Naive thymus-derived CD4-positive, alpha-beta T cell (primary cell): ENCODE data around the gene HTR3D. TPM values are rescaled to one million over a fixed set of nuclear protein-coding genes. Genes with fewer than 3 reads are reported as not detected.

Experiments
- ATAC-seq: fragments of 150-1000 bp; cut with Tn5 transposase; 2 replicates; pipeline ENCODE4 v1.10.0; 2021; ENCODE audit warnings: mild to moderate bottlenecking, moderate library complexity
- CTCF ChIA-PET: fragments of 350-600 bp; sonication (Branson Sonifier 250); formaldehyde crosslinking; loops from one replicate; lab custom pipeline; 2021; ENCODE audit warnings: antibody characterized with exemption; lab: Charles Lee
- POLR2A ChIA-PET: fragments of 350-600 bp; sonication (Branson Sonifier 250); formaldehyde crosslinking; loops from one replicate; lab custom pipeline; 2021; ENCODE audit warnings: antibody characterized with exemption, inconsistent platforms; lab: Charles Lee
- DNase-seq, 9 donors: peaks; one replicate each; pipeline versions ENCODE4 v3.0.0 to v3.0.0-alpha.2; 2020 to 2022; ENCODE audit warnings: mixed read lengths in 1 of 9
- H3K27ac ChIP-seq: one replicate; pipeline ENCODE4 v1.7.0; 2013; ENCODE audit warnings: mild to moderate bottlenecking, low read depth, low read length, moderate library complexity
- H3K27me3 ChIP-seq, 2 donors: one replicate each; pipeline ENCODE4 v1.7.0; 2013; ENCODE audit warnings: low read length in 2 of 2, mild to moderate bottlenecking in 2 of 2, moderate library complexity in 2 of 2; ENCODE audit not compliant: control insufficient read depth in 2 of 2, insufficient read depth in 2 of 2
- H3K36me3 ChIP-seq, 3 experiments: 1 replicate in 2 of 3; 2 replicates in 1 of 3; pipeline ENCODE4 v1.7.0; 2013; ENCODE audit warnings: low read length in 3 of 3, mild to moderate bottlenecking in 3 of 3, moderate library complexity in 1 of 3; ENCODE audit not compliant: insufficient read depth in 3 of 3, control insufficient read depth in 2 of 3
- H3K4me1 ChIP-seq, 2 donors: one replicate each; pipeline ENCODE4 v1.7.0; 2013; ENCODE audit warnings: low read length in 2 of 2, mild to moderate bottlenecking in 2 of 2, moderate library complexity in 1 of 2; ENCODE audit not compliant: control insufficient read depth in 2 of 2, insufficient read depth in 2 of 2
- H3K4me3 ChIP-seq: 2 replicates; pipeline ENCODE4 v1.7.0; 2013; ENCODE audit warnings: mild to moderate bottlenecking, low read length
- H3K9me3 ChIP-seq, 3 experiments: 1 replicate in 2 of 3; 2 replicates in 1 of 3; pipeline ENCODE4 v1.7.0; 2013; ENCODE audit warnings: low read length in 3 of 3; ENCODE audit not compliant: control insufficient read depth in 2 of 3
- H3K27ac Mint-ChIP-seq, 9 donors: one replicate each; pipeline ENCODE4 v1.8.0; 2020 to 2022; ENCODE audit warnings: mixed read lengths in 9 of 9, mild to moderate bottlenecking in 8 of 9, moderate library complexity in 5 of 9, inconsistent platforms in 2 of 9
- H3K27me3 Mint-ChIP-seq, 5 donors: one replicate each; pipeline ENCODE4 v1.8.0; 2021 to 2022; ENCODE audit warnings: mixed read lengths in 5 of 5, mild to moderate bottlenecking in 1 of 5
- H3K36me3 Mint-ChIP-seq, 5 donors: one replicate each; pipeline ENCODE4 v1.8.0; 2020 to 2022; ENCODE audit warnings: mixed read lengths in 5 of 5, mild to moderate bottlenecking in 3 of 5, inconsistent platforms in 1 of 5
- H3K4me1 Mint-ChIP-seq, 7 donors: one replicate each; pipeline ENCODE4 v1.8.0; 2020 to 2022; ENCODE audit warnings: mixed read lengths in 7 of 7, mild to moderate bottlenecking in 3 of 7, inconsistent platforms in 1 of 7
- H3K4me3 Mint-ChIP-seq, 10 donors: one replicate each; pipeline ENCODE4 v1.8.0; 2020 to 2022; ENCODE audit warnings: mild to moderate bottlenecking in 10 of 10, mixed read lengths in 10 of 10, moderate library complexity in 6 of 10, inconsistent platforms in 2 of 10
- H3K9me3 Mint-ChIP-seq, 11 donors: one replicate each; pipeline ENCODE4 v1.8.0; 2020 to 2022; ENCODE audit warnings: mixed read lengths in 11 of 11, mild to moderate bottlenecking in 4 of 11, inconsistent platforms in 1 of 11, moderate library complexity in 1 of 11
- intact Hi-C, 2 donors: fragments of 100-400 bp; cut with micrococcal nuclease; formaldehyde crosslinking; loops; one replicate each; pipeline ENCODE4 v1.15.1; 2023
- polyA plus RNA-seq, 2 donors: library from polyadenylated mRNA; unstranded; fragments of 300-500 nt; fragmentation: Illumina TruSeq; gene quantifications; one replicate each; pipeline ENCODE4 v1.2.3, GENCODE V29; 2021
- total RNA-seq, 6 experiments: library from RNA in 5 of 6; stranded (reverse) in 5 of 6; gene quantifications; 1 replicate in 5 of 6; 2 replicates in 1 of 6; pipeline ENCODE4 v1.2.3 and lab custom pipeline; 2021 to 2026

HTR3D gene, protein sequence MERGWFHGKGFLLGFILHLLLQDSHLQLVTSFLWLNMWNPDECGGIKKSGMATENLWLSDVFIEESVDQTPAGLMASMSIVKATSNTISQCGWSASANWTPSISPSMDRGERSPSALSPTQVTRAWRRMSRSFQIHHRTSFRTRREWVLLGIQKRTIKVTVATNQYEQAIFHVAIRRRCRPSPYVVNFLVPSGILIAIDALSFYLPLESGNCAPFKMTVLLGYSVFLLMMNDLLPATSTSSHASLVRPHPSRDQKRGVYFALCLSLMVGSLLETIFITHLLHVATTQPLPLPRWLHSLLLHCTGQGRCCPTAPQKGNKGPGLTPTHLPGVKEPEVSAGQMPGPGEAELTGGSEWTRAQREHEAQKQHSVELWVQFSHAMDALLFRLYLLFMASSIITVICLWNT
- total RNA-seq (not detected), polyA plus RNA-seq (not detected), total RNA-seq (lab: John Stamatoyannopoulos, UW) (not detected)

GRCh38 chr3:184031187-184031792, at the start of gene HTR3D:
TSS of gene HTR3D (plus strand) at chr3:184031742. CDS start at chr3:184031742, 0 bp downstream.
- ChIA-PET POLR2A (no interaction called here), CTCF (no interaction called here)
- H3K36me3 ChIP-seq: no peaks in the 10 kb centered on the region
- intact Hi-C loops: no loop called here
- no peak for DNase-seq
- H3K27me3 Mint-ChIP-seq: peaks cover 0 to 16% (median 7%) of the 10 kb centered on the region in 5 donors
- no peaks in the 10 kb centered on the region for H3K4me1 Mint-ChIP-seq
- H3K9me3 Mint-ChIP-seq: peaks cover 0 to 5% (median 0%) of the 10 kb centered on the region in 11 donors
- no peaks in the 10 kb centered on the region for H3K27me3 ChIP-seq
- H3K4me1 ChIP-seq: no peaks in the 10 kb centered on the region
- no peaks in the 10 kb centered on the region for H3K9me3 ChIP-seq
- H3K4me3 Mint-ChIP-seq: no peak within 1 kb of the TSS
- ATAC-seq: no peak
- H3K27ac ChIP-seq: no peak within 1 kb of the TSS
- no peaks in the 10 kb centered on the region for H3K36me3 Mint-ChIP-seq
- H3K4me3 ChIP-seq: no peak within 1 kb of the TSS
- no peak within 1 kb of the TSS for H3K27ac Mint-ChIP-seq

GRCh38 chr3:183981990-183982644, 49.4 kb upstream of the HTR3D start:
- Histone ChIP-seq H3K27me3 (no peaks in the 10 kb centered on the region), H3K4me3 (no peak overlapping the region), H3K36me3 (peaks cover 0 to 52% (median 0%) of the 10 kb centered on the region in 3 experiments), H3K9me3 (no peaks in the 10 kb centered on the region), H3K4me1 (no peaks in the 10 kb centered on the region), H3K27ac (no peak overlapping the region)
- no peak for DNase-seq
- Mint-ChIP-seq H3K4me1 (peaks cover 0 to 3% (median 0%) of the 10 kb centered on the region in 7 donors), H3K27ac (no peak overlapping the region), H3K9me3 (no peaks in the 10 kb centered on the region), H3K27me3 (no peaks in the 10 kb centered on the region), H3K4me3 (no peak overlapping the region), H3K36me3 (peaks cover 2 to 68% (median 28%) of the 10 kb centered on the region in 5 donors)
- no peak for ATAC-seq
- ChIA-PET POLR2A (no interaction called here), CTCF (interaction anchor here (0.6 kb wide), 1 partner anchor 20 kb away, joined by 4 read pairs; no protein-coding TSS in a partner anchor)
- intact Hi-C loops: no loop called here

GRCh38 chr3:183984127-183984740, 47.3 kb upstream of the HTR3D start:
- CTCF ChIA-PET: no interaction called here
- intact Hi-C loops: no loop called here

GRCh38 chr3:183984749-183985729, 46.5 kb upstream of the HTR3D start:
- DNase-seq (no peak), ATAC-seq (no peak)
- Mint-ChIP-seq H3K9me3 (no peaks in the 10 kb centered on the region), H3K4me1 (peaks cover 0 to 12% (median 0%) of the 10 kb centered on the region in 7 donors), H3K27ac (no peak overlapping the region), H3K36me3 (peaks cover 3 to 73% (median 35%) of the 10 kb centered on the region in 5 donors), H3K4me3 (no peak overlapping the region), H3K27me3 (no peaks in the 10 kb centered on the region)
- ChIA-PET CTCF (interaction anchor here (1.4 kb wide), 1 partner anchor 33 kb away, joined by 3 read pairs; the partner anchor contains the start of gene ABCC5), POLR2A (no interaction called here)
- no peaks in the 10 kb centered on the region for H3K4me1 ChIP-seq
- H3K27ac ChIP-seq: no peak overlapping the region
- H3K36me3 ChIP-seq: peaks cover 0 to 55% (median 0%) of the 10 kb centered on the region in 3 experiments
- H3K9me3 ChIP-seq: no peaks in the 10 kb centered on the region
- intact Hi-C loops: no loop called here
- no peaks in the 10 kb centered on the region for H3K27me3 ChIP-seq
- no peak overlapping the region for H3K4me3 ChIP-seq

More at GRCh38 chr3:183984127-183984740, 47.3 kb upstream of the HTR3D start:
- ATAC-seq (no peak), DNase-seq (no peak)
- Histone ChIP-seq H3K4me1 (no peaks in the 10 kb centered on the region), H3K4me3 (no peak overlapping the region), H3K36me3 (peaks cover 0 to 55% (median 0%) of the 10 kb centered on the region in 3 experiments), H3K27me3 (no peaks in the 10 kb centered on the region), H3K27ac (no peak overlapping the region), H3K9me3 (no peaks in the 10 kb centered on the region)
- H3K4me3 Mint-ChIP-seq: no peak overlapping the region
- peaks cover 3 to 73% (median 35%) of the 10 kb centered on the region in 5 donors for H3K36me3 Mint-ChIP-seq
- no peaks in the 10 kb centered on the region for H3K9me3 Mint-ChIP-seq
- peak overlapping the region in 1 of 9 donors; percentile 63 for H3K27ac Mint-ChIP-seq
- POLR2A ChIA-PET: no interaction called here
- H3K4me1 Mint-ChIP-seq: peaks cover 0 to 12% (median 0%) of the 10 kb centered on the region in 7 donors
- no peaks in the 10 kb centered on the region for H3K27me3 Mint-ChIP-seq

- DNase-seq (no peak), ATAC-seq (no peak)
- H3K9me3 ChIP-seq: no peaks in the 10 kb centered on the region
- no peaks in the 10 kb centered on the region for H3K27me3 ChIP-seq
- no peak overlapping the region for H3K27ac ChIP-seq
- Mint-ChIP-seq H3K36me3 (peaks cover 3 to 59% (median 34%) of the 10 kb centered on the region in 5 donors), H3K27ac (peak overlapping the region in 2 of 9 donors; percentile 10 to 33), H3K9me3 (no peaks in the 10 kb centered on the region), H3K27me3 (no peaks in the 10 kb centered on the region), H3K4me3 (no peak overlapping the region), H3K4me1 (peaks cover 0 to 12% (median 0%) of the 10 kb centered on the region in 7 donors)
- no peak overlapping the region for H3K4me3 ChIP-seq
- intact Hi-C loops: no loop called here
- POLR2A ChIA-PET: interaction anchor here (0.7 kb wide), 1 partner anchor 65 kb away, joined by 3 read pairs; no protein-coding TSS in a partner anchor
- CTCF ChIA-PET: no interaction called here
- H3K36me3 ChIP-seq: peaks cover 0 to 49% (median 0%) of the 10 kb centered on the region in 3 experiments
- no peaks in the 10 kb centered on the region for H3K4me1 ChIP-seq
Observed at GRCh38 chr3:183987000-183987600, 44.4 kb upstream of the HTR3D start.
